CD1c-positive myeloid dendritic cell (primary cell): ENCODE results near the gene THSD4.

ENCODE experiments used
- DNase-seq: peaks from one replicate; pipeline ENCODE4 v3.0.0-alpha.2; 2016; ENCODE audit errors: extremely low spot score

The THSD4 gene

DNA sequence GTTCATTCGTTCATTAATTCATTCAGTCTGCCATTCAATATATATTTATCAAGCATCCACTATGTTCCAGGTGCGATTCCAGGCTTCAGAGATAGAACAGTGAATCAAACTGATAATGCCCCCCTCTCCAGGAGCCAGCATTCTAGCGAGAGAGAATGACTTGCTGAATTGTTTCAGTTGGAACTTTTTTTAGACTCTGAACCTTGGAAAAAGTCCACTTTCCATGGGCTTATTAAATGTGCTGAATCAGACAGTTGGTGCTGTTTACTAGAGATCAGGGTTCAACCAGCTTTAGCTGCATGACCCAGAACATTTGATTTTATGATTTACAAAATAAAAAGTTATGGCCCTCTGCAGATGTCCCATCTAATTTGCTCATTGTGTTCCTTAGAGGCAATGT, 213.2 kb downstream of the THSD4 start:
- no peak for DNase-seq

DNA sequence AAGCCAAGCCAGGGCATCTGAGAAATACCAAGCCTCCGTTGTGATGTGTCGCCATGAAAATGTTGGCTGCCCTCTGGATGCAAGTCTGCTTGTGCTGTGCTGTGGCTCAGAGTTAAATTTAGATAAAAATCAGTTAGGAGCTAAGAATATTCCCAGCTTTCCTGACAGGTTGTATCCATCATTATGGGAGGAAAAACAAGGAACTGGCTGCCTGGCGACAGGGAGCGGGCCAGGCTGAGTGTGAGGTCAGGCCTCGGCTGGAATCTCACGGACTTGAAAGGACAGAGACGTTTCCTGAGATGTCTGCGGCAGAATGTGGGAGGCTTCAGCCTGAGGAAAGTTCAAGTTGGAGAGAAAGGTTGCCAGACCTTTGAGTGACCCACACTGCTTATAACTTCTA, 213.8 kb downstream of the THSD4 start:
- no peak for DNase-seq

DNA sequence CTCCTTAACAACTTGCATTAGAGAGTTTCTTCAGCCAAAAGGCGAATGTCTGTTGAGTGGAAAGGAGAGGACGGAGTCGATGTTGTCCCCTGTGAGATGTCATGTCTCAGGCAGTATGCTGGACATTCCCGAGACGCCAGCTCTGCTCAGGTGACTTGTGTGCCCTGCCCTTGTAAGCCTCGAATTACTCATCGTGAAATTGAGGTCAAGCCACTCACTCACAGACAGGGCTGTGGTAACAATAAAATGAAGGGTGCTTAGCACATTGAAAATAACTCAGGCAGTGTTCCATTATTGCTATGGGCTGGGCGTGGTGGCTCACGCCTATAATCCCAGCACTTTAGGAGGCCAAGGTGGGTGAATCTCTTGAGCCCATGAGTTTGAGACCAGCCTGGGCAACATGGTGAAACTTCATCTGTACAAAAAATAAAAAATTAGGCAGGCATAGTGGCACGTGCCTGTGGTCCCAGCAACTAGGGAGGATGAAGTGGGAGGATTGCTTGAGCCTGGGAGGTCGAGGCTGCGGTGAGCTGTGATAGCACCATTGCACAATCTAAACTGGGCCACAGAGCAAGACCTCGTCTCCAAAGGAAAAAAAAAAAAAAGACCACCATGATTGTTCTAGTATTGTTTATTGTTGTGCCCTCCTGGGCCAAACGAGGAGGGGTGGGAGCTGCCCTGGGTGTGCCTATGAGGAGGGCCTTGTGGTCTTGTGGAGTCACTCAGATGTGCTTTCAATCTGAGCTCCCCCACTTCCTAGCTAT, 214.4 kb downstream of the THSD4 start:
- DNase-seq = no peak

DNA sequence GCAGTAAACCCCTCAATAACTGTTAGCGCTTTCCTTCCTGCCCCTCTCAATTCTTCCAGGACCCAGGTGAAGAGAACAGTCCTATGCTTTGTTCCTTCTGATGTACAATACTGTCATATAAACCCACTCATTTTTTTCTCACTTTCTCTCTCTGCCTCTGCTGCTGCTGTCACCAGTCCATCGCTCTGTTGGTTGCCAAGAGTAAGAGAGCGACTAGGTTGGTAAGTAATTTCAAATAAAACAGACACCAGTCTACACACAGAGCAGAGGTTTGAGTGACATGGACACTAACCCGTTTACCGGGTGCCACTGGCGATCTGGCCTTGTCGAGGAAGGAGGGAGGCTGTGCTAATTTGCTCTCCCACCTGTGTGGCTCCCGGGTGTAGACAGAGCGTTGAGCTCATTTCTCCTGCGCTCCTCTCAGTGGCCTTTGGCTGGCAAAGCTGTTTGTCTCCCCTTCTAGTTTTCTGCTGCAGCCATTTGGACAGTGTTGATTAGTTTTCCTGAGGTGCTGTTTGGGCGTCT, 215.4 kb downstream of the THSD4 start:
- no peak for DNase-seq

DNA sequence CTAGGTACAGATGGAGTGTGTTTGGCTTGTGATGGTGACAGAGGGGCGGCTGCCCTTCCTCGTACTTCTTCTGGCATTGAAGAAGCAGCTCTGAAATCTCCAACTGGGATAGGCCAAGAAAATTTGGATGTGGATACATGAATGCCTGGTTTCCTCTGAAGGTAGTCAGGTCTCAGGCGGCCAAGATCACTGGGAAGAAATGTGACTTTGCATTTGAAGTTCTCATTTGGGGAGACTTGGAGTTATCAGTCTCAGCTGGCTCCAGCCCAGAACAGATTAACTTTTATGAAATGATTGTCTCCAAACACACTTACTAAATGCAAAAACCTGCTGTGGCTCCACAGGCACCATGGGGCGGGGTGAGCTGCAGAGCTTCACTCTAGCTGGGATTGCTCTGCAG, 215.9 kb downstream of the THSD4 start:
- DNase-seq = no peak

DNA sequence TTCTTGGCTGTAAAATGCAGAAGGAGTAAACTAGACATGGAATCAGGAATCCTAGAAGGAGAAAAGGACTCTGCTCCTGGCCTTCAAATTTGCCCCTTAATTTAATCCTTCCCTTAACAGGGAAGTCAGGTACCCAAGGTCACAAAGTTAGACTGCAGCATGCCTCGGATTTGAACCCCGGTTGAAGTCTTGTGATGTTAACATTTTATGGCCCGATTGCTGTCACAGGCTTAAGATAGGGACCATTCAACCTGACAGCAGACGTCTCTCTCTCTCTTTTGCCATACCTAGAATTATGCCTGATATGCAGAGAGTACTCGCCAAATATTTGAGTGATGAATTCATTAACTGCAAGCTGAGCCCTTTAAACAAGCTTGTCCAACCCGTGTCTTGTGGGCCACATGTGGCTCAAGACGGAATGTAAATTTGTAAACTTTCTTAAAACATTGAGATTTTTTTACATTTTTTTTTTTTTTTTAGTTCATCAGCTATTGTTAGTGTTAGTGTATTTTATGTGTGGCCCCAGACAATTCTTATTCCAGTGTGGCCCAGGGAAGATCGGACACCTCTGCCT, 217.2 kb downstream of the THSD4 start:
- no peak for DNase-seq

DNA sequence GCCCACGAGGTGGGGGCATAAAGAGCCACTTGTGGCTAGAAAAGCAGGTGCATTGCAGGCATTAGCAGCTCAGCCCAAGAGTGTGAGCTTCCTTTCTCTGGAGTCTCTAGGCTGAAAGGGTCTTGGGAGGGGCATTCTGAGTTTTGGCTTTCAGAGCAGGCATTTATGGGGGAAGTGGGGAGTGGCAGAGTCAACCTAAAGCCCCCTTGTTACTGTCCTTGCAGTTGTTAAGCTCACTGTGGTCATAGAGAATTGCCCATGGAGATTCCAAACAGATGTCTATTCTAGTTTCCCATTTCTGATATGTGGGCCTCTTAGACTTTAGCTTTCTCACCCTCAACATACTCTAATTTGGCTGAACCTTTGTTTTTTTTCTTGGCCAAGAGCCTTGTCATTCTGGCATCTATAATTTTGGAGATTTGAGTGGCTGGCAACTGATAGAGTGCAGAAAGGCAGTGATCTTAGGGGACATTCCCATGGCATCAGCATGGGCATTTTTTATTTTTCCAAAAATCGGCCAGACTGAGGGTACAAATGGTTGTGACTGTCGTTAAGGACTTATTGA, 217.9 kb downstream of the THSD4 start:
- DNase-seq = no peak

DNA sequence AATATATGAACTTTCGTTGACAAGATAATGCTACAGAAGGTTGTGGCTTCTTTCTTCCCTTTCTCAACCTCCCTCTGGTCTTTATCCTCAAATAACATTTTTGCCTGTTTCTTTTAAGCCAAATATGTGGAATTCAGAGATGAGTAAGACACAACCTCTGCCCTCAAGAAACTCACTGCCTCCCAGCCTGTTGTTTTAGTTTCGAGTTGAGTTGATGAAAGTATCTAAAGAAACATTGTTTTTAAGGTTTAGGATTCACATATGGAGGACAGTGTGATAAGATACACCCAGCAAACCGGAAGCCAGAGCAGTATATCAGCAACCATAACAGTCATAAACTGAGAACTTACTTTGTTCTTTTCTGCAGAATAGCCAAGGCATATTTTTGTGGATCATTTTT, 218.6 kb downstream of the THSD4 start:
- DNase-seq = no peak

DNA sequence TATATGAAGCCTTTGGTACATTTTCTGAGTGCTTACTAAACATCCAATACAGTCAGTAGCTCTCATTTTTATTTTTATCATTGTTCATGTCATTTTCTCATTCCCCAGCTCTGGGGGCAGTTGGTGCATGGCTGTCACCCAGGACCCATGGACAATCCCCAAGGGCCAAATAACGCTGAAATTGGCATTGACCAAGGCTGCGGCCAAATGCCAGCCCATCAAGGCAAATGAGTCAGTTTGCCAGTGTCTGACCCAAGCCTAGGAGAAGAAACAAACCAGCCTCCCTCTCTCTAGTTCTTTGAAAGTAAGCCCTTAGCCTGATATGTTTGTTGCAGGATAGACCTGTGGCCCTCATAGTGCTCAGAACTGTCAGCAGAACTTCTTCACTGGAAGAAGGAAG, 219.2 kb downstream of the THSD4 start:
- no peak for DNase-seq

DNA sequence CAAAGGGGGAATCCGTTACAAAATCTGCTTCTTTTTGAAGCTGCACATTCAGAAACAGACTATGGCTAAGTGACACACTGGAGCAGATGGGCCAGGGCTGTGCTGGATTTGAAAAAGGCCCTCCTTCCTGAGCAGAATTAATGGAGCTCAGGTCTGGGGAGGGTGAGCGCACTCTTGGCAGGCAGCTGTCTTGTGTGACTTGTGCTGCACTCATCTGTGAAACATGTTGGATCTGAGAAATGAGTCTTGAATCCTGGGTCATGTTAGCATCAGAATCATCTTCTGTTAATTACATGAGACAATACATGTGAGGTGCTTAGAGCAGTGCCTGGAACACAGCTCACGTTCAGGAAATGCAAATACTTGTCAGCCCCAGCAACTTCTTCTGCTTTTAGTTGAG, 219.6 kb downstream of the THSD4 start:
- no peak for DNase-seq

DNA sequence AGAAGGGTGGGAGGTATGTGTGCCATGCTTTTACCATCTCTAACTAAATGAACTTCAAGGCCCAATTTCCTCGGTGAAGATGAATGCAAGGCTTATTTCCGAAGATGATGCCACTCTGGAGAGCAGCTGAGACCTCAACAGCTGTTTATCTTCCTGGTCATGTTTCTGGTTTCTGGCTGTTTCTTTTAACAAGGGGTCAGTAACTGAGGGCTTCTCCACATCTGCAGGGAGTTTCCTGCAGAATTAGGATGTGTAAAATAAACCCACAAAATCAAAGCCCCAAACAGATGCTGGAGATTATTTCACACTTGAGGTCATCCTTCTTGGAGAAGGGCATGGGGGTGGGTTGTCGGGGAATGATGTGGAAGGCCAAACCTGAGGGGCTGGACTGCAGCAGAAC, 220.3 kb downstream of the THSD4 start:
- DNase-seq = no peak

DNA sequence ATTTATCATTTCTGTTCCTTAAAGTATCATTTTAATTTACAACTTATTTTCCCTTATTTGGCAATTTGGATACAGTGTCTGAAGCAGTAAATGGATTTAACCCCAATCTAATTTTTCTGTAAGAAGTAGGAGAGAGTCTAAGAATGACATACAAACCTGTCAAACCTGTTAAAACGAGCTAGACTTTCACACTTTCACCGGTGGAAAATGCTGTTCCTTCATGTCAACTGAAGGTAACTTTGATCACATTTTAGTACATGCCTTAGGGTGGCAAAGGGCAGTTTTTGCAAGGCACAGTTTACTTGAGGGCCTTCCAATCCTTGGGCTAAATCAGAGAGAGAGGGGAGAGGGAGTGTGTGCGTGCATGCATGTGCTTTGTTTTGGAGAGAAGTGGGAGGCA, 221.4 kb downstream of the THSD4 start:
- DNase-seq = no peak

DNA sequence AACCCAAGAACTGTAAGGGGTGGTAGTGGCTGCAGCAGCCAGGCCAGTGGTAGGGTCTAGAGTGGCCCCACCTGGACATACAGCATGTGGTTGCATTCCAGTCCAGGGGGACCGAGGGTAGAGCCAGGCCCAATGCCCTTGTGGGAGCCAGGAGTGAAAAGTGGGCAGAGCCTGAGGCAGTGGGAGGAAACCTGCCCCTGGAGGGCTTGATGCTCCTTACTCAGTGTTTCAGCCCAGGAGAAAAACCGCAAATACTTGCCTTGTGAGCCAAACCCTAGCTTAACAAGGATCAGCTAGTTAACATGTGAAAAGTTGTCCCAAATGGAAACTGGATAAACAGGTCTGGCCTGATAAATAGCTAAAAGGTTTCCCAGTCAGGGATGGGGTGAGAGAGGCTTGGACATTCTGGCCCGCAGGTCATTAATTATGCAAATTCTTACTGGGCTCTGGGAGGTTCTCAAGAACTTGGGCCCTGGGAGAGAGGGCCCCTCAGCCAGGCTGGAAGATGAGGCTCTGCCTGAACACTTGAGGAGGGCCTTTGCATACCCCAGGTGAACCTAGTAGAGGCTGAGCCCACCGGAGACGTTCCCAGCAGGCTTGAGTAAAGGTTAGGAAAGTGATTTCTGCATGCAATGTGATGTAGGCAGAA, 222.1 kb downstream of the THSD4 start:
- DNase-seq = no peak

DNA sequence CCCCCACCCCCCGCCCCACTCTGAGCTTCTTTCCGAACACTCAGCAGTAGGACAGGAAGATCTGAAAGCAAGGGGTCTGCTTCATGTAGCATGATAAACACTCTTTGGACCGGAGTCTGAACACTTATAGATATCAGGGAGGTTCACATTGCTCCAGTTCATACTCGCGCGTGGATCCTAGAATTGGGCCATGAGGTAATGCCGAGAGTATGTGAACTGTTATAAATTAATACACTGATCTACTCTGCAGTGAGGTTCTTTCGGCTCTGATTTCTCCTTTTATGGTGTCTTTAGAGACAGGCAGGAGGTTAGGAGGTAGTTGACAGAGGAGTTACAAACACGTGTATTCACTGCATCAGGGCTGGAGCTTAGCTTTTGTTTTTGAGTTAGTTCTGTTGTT, 223.0 kb downstream of the THSD4 start:
- DNase-seq = no peak

DNA sequence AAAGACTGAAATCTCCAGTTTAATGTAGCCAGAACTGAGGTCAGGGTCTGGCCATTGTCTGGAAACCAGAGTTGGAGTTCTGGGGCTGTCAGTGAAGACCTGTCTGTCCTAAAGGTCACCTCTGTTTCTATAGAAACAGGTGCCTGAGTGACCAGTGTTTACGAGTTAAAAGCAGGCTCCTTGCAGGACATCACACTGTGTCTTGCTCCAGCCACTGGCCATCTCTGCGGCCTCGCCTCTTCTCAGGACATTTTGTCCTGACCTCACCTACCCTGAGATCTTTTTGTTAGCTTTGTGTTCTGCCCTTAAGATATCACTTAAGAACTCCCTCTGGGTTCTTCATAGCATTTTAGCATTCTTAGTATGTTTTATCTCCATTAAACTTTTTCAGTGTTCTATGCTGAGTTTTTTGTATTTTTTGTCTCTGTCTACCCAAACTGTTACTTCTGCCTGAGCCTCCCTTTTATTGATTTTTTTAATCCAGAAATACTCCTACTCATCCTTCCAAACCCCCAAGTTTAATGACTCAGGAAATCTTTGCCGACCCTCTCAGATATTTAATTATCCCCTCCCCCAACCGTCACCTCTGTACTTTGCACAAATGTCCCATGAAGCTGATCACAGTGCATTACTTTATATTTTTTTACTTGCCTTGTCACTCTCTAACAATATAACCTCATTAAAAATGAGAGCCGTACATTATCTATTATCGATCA, 223.7 kb downstream of the THSD4 start:
- no peak for DNase-seq

DNA sequence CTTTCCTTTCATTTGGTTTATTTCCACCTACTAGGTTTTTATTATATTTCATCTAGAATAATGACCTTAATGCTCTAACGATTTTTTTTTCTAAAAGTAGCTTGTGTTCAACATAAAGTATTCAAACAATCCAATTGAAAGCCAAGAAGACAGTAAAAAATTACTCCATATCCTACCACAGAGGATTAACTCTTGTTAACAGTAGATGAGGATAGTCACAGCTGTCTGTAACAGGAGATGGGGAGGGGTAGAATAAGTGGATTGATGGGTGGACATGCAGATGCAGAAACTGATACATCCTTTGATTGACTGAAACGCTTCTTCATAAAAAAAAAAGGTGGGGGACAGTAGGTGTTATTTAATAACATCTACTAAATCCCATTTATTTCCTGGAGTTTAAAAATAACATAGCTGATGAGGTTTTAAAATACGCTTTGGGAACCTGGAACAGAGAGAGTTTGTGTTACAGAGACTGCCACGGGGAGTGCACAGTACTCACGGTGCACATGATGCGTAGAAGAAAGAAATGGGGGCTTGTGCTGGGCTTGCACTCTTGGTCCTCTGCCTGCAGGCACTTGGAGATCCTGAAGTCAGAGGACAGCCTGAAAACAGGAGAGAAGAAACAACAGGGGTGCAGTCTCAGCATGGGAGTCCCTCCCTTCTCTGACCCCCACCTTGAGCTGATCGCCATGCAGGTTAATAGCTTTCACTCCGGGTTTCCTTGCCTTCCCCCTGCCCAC, 226.7 kb downstream of the THSD4 start:
- DNase-seq = no peak

DNA sequence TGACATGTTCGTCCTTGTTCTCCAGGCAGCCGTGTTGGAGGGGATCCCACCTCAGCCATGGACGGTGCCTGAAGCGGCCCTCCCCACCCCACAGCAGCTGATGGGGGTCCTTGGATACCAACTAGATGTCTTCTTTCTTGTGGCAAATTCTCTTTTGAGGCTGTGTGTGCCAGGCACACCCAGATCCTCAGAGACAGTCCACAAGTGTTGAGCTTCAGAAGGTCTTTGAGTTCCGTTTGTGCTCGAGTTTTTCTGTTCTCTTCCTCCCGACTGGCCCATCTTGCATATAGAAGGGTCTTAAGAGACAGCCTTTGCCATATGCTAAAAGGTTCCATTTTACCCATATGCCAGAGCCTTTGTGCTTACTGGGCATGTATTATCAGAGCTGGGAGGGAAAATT, 227.4 kb downstream of the THSD4 start:
- DNase-seq = no peak

DNA sequence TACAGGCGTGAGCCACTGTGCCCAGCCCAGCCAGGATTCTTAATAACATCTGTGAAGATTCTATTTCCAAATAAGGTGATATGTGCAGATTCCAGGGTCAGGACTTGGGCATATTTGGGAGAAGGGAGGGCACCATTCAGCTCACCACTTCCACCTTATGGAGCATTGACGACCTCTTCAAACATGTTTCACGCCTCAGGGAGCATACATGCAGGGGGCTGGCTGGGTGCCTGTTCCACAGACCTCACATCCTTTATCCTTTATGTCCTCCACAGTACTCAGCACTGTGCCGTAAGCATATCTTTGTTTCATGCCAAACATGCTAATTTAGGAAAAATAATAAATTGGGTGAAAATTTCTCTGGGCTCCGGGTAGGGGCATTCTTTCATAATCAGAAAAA, 229.0 kb downstream of the THSD4 start:
- DNase-seq = no peak

DNA sequence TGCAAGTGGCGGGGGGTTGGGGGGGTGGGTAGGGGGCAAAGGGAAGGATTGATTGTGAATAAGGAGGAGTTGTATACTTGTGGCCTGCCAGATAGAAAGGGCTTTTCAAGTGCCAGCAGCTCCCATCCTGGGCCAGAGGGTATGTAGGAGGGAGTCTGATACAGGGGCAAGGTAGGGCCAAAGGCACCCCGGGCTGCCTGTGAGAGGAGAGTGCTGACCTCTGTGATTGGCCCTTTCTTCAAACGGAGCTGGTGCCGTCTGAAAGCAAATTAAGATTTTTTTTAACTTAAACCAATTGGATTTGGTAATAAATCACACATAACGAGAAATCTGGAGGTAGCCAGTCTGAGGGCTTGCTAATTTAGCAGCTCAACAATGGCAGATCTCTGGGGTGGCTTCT, 229.9 kb downstream of the THSD4 start:
- no peak for DNase-seq

DNA sequence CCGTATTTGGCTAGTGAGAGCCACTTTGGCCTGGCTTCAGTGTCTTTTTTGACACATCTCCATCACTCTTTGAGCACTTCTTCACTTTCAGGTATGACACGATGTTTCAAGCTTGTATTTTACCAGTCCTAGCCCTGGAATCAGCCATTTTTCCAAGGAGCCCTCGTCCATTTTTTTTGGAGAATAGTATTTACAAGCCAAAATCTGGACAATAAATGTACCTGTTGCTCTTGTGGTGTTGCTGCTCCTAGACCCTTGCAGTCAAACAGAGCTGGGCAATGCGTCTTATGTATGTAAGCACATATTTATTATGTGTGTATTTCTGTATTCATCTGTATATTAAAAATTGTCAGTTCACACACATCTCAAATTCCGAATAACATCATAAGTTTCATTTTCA, 231.2 kb downstream of the THSD4 start:
- no peak for DNase-seq

DNA sequence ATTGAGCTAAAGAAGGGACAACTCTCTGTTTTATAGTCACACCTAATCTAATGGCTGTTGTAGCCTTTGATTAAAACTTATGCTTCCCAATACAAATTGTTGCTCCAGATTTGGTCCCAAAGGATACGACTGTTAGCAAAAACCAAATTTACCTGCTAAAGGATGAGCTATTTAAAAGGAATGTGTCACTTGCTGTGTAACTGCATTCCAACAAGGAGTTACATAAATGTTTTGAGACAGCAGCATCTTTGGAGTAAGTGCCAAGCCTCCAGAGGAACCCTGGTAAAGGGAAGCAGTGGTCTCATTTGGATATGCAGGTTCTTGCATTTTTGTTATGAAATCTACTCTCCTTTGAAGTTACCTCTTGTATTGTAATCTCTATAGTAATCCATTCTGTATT, 233.3 kb downstream of the THSD4 start:
- no peak for DNase-seq

DNA sequence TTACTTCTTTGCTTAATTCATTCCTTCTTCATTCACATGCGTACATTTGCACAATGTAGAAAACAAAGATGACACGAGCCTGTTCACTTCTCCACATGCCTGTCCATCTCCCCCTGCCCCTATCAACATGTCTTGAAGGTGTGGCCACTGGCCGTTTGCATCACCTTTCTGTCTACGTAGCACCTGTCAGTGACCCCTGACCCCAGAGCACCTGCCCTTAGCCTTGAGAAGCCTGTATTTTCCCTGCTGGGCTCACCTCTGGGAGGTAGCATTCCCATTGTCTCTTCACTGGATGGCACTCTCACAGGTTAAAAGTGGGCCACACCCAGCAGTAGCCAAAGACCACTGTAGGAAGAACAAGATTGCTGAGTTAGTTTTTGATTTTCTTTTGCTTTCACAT, 234.1 kb downstream of the THSD4 start:
- DNase-seq = no peak
